IMR-90 (cell line): ENCODE measurements around the gene GNAT1. TPM values are rescaled to one million over a fixed set of nuclear protein-coding genes. Genes with fewer than 3 reads are reported as not detected.
A peak's percentile ranks its signal among the peaks of the same experiment; 100 is the strongest.

Source experiments
- ATAC-seq: fragments of 200-7000 bp; cut with Tn5 transposase; 2 replicates; pipeline ENCODE4 v1.9.1; 2020; ENCODE audit warnings: low read depth, mild to moderate bottlenecking, moderate library complexity
- BruUV-seq: library from RNA; stranded (reverse); fragments of 400-500 nt; replicated peaks from 2 replicates; lab custom pipeline; 2021; lab: Mats Ljungman, UMichigan
- CTCF ChIA-PET: fragments of 300-600 bp; formaldehyde crosslinking; extraction: SDS; loops from one replicate; lab custom pipeline; 2021; ENCODE audit warnings: antibody characterized with exemption; lab: Yijun Ruan, JAX
- POLR2A ChIA-PET: fragments of 300-600 bp; sonication (Branson Sonifier 250); formaldehyde crosslinking; loops from one replicate; lab custom pipeline; 2022; ENCODE audit warnings: antibody characterized with exemption; ENCODE audit not compliant: unreplicated experiment; lab: Charles Lee
- DNase-seq: peaks from one replicate; pipeline ENCODE4 v3.0.0; 2013
- H2AFZ ChIP-seq: replicated peaks from 2 replicates; pipeline ENCODE3; 2013; ENCODE audit warnings: low read length, mild to moderate bottlenecking; ENCODE audit not compliant: poor library complexity
- H2AK5ac ChIP-seq: 2 replicates; pipeline ENCODE4 v1.6.1; 2013; ENCODE audit warnings: low read depth, low read length, inconsistent platforms
- H2AK9ac ChIP-seq: replicated peaks from 2 replicates; pipeline ENCODE3; 2013; ENCODE audit warnings: mild to moderate bottlenecking, low read depth, low read length, moderate library complexity; ENCODE audit not compliant: poor library complexity
- H2BK120ac ChIP-seq: 2 replicates; pipeline ENCODE4 v1.6.1; 2013; ENCODE audit warnings: low read depth, low read length, inconsistent platforms
- H2BK15ac ChIP-seq: 3 replicates; pipeline ENCODE4 v1.6.1; 2013; ENCODE audit warnings: low read depth, low read length, inconsistent platforms
- H2BK20ac ChIP-seq: 2 replicates; pipeline ENCODE4 v1.6.1; 2013; ENCODE audit warnings: low read depth, mild to moderate bottlenecking, inconsistent platforms, low read length, moderate library complexity
- H2BK5ac ChIP-seq: 2 replicates; pipeline ENCODE4 v1.6.1; 2013; ENCODE audit warnings: mild to moderate bottlenecking, low read depth, low read length, inconsistent platforms; ENCODE audit not compliant: poor library complexity, severe bottlenecking
- H3K14ac ChIP-seq: replicated peaks from 2 replicates; pipeline ENCODE4 v1.6.1; 2013; ENCODE audit warnings: low read depth, low read length, inconsistent platforms
- H3K18ac ChIP-seq: 2 replicates; pipeline ENCODE4 v1.6.1; 2013; ENCODE audit warnings: low read depth, low read length, control low read depth
- H3K23ac ChIP-seq: 2 replicates; pipeline ENCODE4 v1.6.1; 2013; ENCODE audit warnings: low read depth, low read length, inconsistent platforms
- H3K27ac ChIP-seq: 2 replicates; pipeline ENCODE4 v1.5.1; 2013; ENCODE audit warnings: mild to moderate bottlenecking, control low read depth, low read length; ENCODE audit not compliant: insufficient read depth
- H3K27me3 ChIP-seq: 2 replicates; pipeline ENCODE4 v1.6.1; 2013; ENCODE audit warnings: low read length; ENCODE audit not compliant: control insufficient read depth, insufficient read depth
- H3K36me3 ChIP-seq: 2 replicates; pipeline ENCODE4 v1.6.1; 2013; ENCODE audit warnings: low read length, mixed read lengths; ENCODE audit not compliant: control insufficient read depth, insufficient read depth
- H3K4ac ChIP-seq: 2 replicates; pipeline ENCODE4 v1.6.1; 2013; ENCODE audit warnings: low read depth, low read length, inconsistent platforms
- H3K4me1 ChIP-seq: 2 replicates; pipeline ENCODE4 v1.6.1; 2013; ENCODE audit warnings: low read length, mixed read lengths; ENCODE audit not compliant: control insufficient read depth, insufficient read depth
- H3K4me2 ChIP-seq: 2 replicates; pipeline ENCODE4 v1.6.1; 2013; ENCODE audit warnings: low read depth, mild to moderate bottlenecking, control low read depth, low read length, moderate library complexity
- H3K4me3 ChIP-seq: 2 replicates; pipeline ENCODE4 v1.5.1; 2013; ENCODE audit warnings: low read depth, mild to moderate bottlenecking, control low read depth, low read length, moderate library complexity; ENCODE audit not compliant: insufficient read depth
- H3K56ac ChIP-seq: 2 replicates; pipeline ENCODE4 v1.6.1; 2013; ENCODE audit warnings: low read length, inconsistent platforms; ENCODE audit not compliant: insufficient read depth; ENCODE audit errors: extremely low read depth
- H3K79me1 ChIP-seq, 2 experiments: 2 replicates each; pipeline ENCODE4 v1.6.1; 2013; ENCODE audit warnings: low read length in 2 of 2, inconsistent platforms in 1 of 2, low read depth in 1 of 2
- H3K9ac ChIP-seq: 2 replicates; pipeline ENCODE4 v1.6.1; 2013; ENCODE audit warnings: low read depth, low read length, control low read depth
- H3K9me1 ChIP-seq: 2 replicates; pipeline ENCODE4 v1.6.1; 2013; ENCODE audit warnings: low read length, inconsistent platforms; ENCODE audit not compliant: insufficient read depth
- H3K9me3 ChIP-seq: 2 replicates; pipeline ENCODE4 v1.6.1; 2013; ENCODE audit warnings: low read length; ENCODE audit not compliant: control insufficient read depth, insufficient read depth
- H4K20me1 ChIP-seq: 2 replicates; pipeline ENCODE4 v1.6.1; 2013; ENCODE audit warnings: low read length, inconsistent platforms; ENCODE audit not compliant: insufficient read depth
- H4K5ac ChIP-seq: 2 replicates; pipeline ENCODE4 v1.6.1; 2013; ENCODE audit warnings: mild to moderate bottlenecking, low read depth, low read length, control low read depth
- H4K8ac ChIP-seq, 2 experiments: 2 replicates each; pipeline ENCODE4 v1.6.1; 2013; ENCODE audit warnings: low read depth in 2 of 2, low read length in 2 of 2, control low read depth in 1 of 2, inconsistent platforms in 1 of 2
- H4K91ac ChIP-seq: 2 replicates; pipeline ENCODE4 v1.6.1; 2013; ENCODE audit warnings: low read depth, low read length, inconsistent platforms; ENCODE audit not compliant: insufficient read depth
- CEBPB ChIP-seq: IDR thresholded peaks from 2 replicates; pipeline ENCODE4 v1.6.1; 2012; ENCODE audit warnings: low read depth, low read length, improper control_type of control experiment
- FOS ChIP-seq: fragments of 150-350 bp; IDR thresholded peaks from 2 replicates; pipeline ENCODE4 v1.6.1; 2016; ENCODE audit warnings: low read depth, low read length
- NFE2L2 ChIP-seq: fragments of 150-350 bp; IDR thresholded peaks from 2 replicates; pipeline ENCODE4 v1.6.1; 2016; ENCODE audit warnings: low read depth, mild to moderate bottlenecking, low read length
- POLR2A ChIP-seq: IDR thresholded peaks from 2 replicates; pipeline ENCODE4 v1.6.1; 2012; ENCODE audit warnings: mild to moderate bottlenecking, low read depth, low read length
- RAD21 ChIP-seq: IDR thresholded peaks from 2 replicates; pipeline ENCODE4 v1.6.1; 2012; ENCODE audit warnings: low read length, improper control_type of control experiment
- RFX5 ChIP-seq: IDR thresholded peaks from 2 replicates; pipeline ENCODE4 v1.8.0; 2012; ENCODE audit warnings: low read depth, mild to moderate bottlenecking, low read length, moderate library complexity
- SMC3 ChIP-seq: fragments of 150-350 bp; IDR thresholded peaks from 2 replicates; pipeline ENCODE4 v1.6.1; 2016; ENCODE audit warnings: low read depth, mild to moderate bottlenecking, antibody characterized with exemption, low read length, moderate library complexity
- WGBS, 2 experiments: methylation state at CpG; one replicate each; pipeline versions ENCODE4 v1.1.5 to v1.1.7; 2013; ENCODE audit warnings: missing lambda C conversion rate in 2 of 2; ENCODE audit not compliant: insufficient read length in 1 of 2; ENCODE audit errors: extremely low coverage in 2 of 2; 5-methylcytosine and 5-hydroxymethylcytosine counted together
- dilution Hi-C: fragments of 300-500 bp; cut with HindIII; formaldehyde crosslinking; loops from one replicate; pipeline ENCODE4 v1.14.3; 2018; ENCODE audit warnings: low sequenced_read_pairs; ENCODE audit not compliant: unreplicated experiment
- in situ Hi-C: fragments of 300-500 bp; cut with MboI; formaldehyde crosslinking; loops from 3 replicates; pipeline ENCODE4 v1.14.3; 2019; ENCODE audit warnings: low sequenced_read_pairs, inconsistent platforms, mixed read lengths
- intact Hi-C: fragments of 100-400 bp; cut with micrococcal nuclease; formaldehyde crosslinking; loops from 2 replicates; pipeline ENCODE4 v1.10.0; 2022
- polyA plus RNA-seq, 3 experiments: library from polyadenylated mRNA; depleted of rRNA; stranded (reverse); fragments of >200 nt; gene quantifications; 2 replicates each; pipeline ENCODE4 v1.2.3, GENCODE V29; 2012; ENCODE audit warnings: low replicate concordance in 1 of 3
- total RNA-seq: library from RNA; depleted of rRNA; stranded (reverse); fragments of >200 nt; gene quantifications from 2 replicates; pipeline ENCODE4 v1.2.3, GENCODE V29; 2012
- TF ChIP-seq, protein P1 (sequence below): conservative IDR thresholded peaks from 2 replicates; pipeline ENCODE4 v1.5.1; 2012; ENCODE audit warnings: mild to moderate bottlenecking, low read depth, low read length, improper control_type of control experiment

Gene GNAT1
- total and polyA plus RNA-seq, 2 of the 4 experiments (the other 2 are of a cell fraction): not detected

DNA sequence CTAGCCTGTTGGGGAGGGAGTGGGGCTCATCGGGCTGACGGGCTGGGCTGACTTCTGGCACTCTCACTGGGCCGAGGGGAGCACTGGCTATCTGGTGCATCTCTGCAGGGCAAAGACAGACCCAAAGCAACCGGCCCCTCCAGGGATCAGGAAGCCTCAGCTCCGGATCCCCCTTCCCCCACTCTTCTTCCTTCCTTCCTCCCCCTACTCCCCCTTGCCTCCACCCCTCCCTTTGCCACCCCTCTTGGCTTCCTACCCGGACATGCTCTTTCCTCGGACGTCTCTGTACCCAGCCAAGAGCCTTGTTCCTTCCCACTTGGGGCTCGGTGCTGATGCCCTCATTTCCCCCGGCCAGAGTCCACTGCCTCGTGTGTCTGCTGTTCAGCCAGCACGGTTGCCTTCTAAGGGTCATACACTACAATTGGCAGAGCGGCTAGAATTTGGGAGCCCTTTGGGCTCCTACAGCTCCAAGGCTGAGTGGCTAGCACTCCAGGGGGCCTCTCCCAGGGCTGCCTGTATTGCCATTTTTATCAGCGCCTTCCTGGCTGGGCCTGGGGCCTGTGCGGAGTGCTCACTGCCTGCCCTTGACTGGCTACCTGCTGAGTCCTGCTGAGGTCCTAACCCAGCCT, 25.4 kb upstream of the GNAT1 start:
- Histone ChIP-seq H2BK120ac (peak overlapping the region; percentile 83), H3K56ac (no peak overlapping the region; the same call in 1 of the 2 replicates), H4K20me1 (0 out of 2 replicates have a peak, but pooled peaks cover 4% of the 10 kb centered on the region), H2AK9ac (peak overlapping the region; percentile 80), H3K27me3 (no peaks in the 10 kb centered on the region), H3K4me2 (no peak overlapping the region; the same call in 1 of the 2 replicates), H3K9me3 (no peaks in the 10 kb centered on the region), H2BK5ac (peak overlapping the region; percentile 61), H2BK15ac (peak overlapping the region; percentile 9; the same call in 2 of the 3 replicates), H3K14ac (peak overlapping the region; percentile 60), H4K5ac (peak overlapping the region; percentile 75), H3K4me1 (peaks cover 66% of the 10 kb centered on the region), H3K36me3 (peaks cover 9% of the 10 kb centered on the region; the same call in 1 of the 2 replicates), H3K4me3 (no peak overlapping the region), H2BK20ac (0 out of 2 replicates have a peak overlapping the region, but pooled peaks have one; percentile 3), H3K23ac (peak overlapping the region; percentile 44; the same call in 1 of the 2 replicates), H3K18ac (peak overlapping the region; percentile 76), H3K79me1 (peaks cover 10 to 88% of the 10 kb centered on the region in 2 experiments; a peak in 2 of 4 replicates), H3K4ac (peak overlapping the region; percentile 94), H2AK5ac (peak overlapping the region; percentile 69), H2AFZ (peak overlapping the region; percentile 66), H3K9me1 (peaks cover 42% of the 10 kb centered on the region), H3K27ac (peak overlapping the region; percentile 59), H4K8ac (peak overlapping the region; percentile 20 to 83; a peak in 3 of 4 replicates), H4K91ac (peak overlapping the region; percentile 78), H3K9ac (peak overlapping the region; percentile 54; the same call in 1 of the 2 replicates)
- DNase-seq (no peak), ATAC-seq (no peak; the same call in 1 of the 2 replicates)
- intact Hi-C loops (loop anchor here (2.0 kb wide), 1 partner anchor 61 kb away; no protein-coding TSS in a partner anchor), in situ Hi-C loops (no loop called here), dilution Hi-C loops (no loop called here)
- WGBS, 2 experiments: 28% methylated on average over 9 of the region's 15 CpGs; no CpG with 5 or more reads in 1 of the 2 experiments
- ChIA-PET CTCF (no interaction called here), POLR2A (interaction anchor here (0.6 kb wide), 1 partner anchor 1376 kb away, joined by 3 read pairs; no protein-coding TSS in a partner anchor)
- no TSS peak for BruUV-seq
- TF ChIP-seq CEBPB: no peak
- TF ChIP-seq, protein P1, sequence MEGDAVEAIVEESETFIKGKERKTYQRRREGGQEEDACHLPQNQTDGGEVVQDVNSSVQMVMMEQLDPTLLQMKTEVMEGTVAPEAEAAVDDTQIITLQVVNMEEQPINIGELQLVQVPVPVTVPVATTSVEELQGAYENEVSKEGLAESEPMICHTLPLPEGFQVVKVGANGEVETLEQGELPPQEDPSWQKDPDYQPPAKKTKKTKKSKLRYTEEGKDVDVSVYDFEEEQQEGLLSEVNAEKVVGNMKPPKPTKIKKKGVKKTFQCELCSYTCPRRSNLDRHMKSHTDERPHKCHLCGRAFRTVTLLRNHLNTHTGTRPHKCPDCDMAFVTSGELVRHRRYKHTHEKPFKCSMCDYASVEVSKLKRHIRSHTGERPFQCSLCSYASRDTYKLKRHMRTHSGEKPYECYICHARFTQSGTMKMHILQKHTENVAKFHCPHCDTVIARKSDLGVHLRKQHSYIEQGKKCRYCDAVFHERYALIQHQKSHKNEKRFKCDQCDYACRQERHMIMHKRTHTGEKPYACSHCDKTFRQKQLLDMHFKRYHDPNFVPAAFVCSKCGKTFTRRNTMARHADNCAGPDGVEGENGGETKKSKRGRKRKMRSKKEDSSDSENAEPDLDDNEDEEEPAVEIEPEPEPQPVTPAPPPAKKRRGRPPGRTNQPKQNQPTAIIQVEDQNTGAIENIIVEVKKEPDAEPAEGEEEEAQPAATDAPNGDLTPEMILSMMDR: no peak
- TF ChIP-seq FOS: no peak
- TF ChIP-seq POLR2A: no peak
- TF ChIP-seq NFE2L2: no peak
- TF ChIP-seq SMC3: no peak
- no peak for TF ChIP-seq RAD21
- TF ChIP-seq RFX5: no peak
